Measurements from ENCODE around the gene CENPT. TPM values are rescaled to one million over a fixed set of nuclear protein-coding genes. Genes with fewer than 3 reads are reported as not detected.

CENPT gene
- total and polyA plus RNA-seq, 2 of the 13 experiments (the other 11 are each of a cell fraction or from before 2014, with no cell fraction given): 40.9 to 43.3 TPM

- no peak for TF ChIP-seq ZBED4 (CRISPR knock-in tag; IDR thresholded peaks at IDR 0.05; ENCODE audit: borderline replicate concordance)
- no peak for TF ChIP-seq PCBP1 (IDR thresholded peaks at IDR 0.05; ENCODE audit: borderline replicate concordance, low read depth, low read length)
- TF ChIP-seq ZNF879 (CRISPR knock-in tag; IDR thresholded peaks at IDR 0.05): 0 out of 2 replicates have a peak, but pooled peaks have one; percentile 43
- peak; percentile 53; the same call in 1 of the 2 replicates for TF ChIP-seq SAP130 (CRISPR knock-in tag; IDR thresholded peaks at IDR 0.05; ENCODE audit: low read depth)
- TF ChIP-seq KDM6A (CRISPR knock-in tag; IDR thresholded peaks at IDR 0.05; ENCODE audit: low read depth): peak; percentile 24; the same call in 1 of the 2 replicates
- no peak for TF ChIP-seq CREBL2 (CRISPR knock-in tag; IDR thresholded peaks at IDR 0.05; ENCODE audit: borderline replicate concordance)
- 0 out of 2 replicates have a peak, but pooled peaks have one; percentile 26 for TF ChIP-seq ARHGAP35 (CRISPR knock-in tag; IDR thresholded peaks at IDR 0.05; ENCODE audit: borderline replicate concordance)
- TF ChIP-seq ATF4 (CRISPR knock-in tag; IDR thresholded peaks at IDR 0.05): no peak
- peak; percentile 83; the same call in 1 of the 2 replicates for TF ChIP-seq ZNF44 (CRISPR knock-in tag; IDR thresholded peaks at IDR 0.05)
- 0 out of 2 replicates have a peak, but pooled peaks have one; percentile 26 for TF ChIP-seq CBX5 (CRISPR knock-in tag; IDR thresholded peaks at IDR 0.05; ENCODE audit: borderline replicate concordance)
- peak; percentile 57; the same call in 1 of the 2 replicates for TF ChIP-seq ZNF225 (CRISPR knock-in tag; IDR thresholded peaks at IDR 0.05)
- no peak for TF ChIP-seq TRIM24 (CRISPR knock-in tag; IDR thresholded peaks at IDR 0.05)
- peak; percentile 71; the same call in 1 of the 2 replicates for TF ChIP-seq ZBTB7A (CRISPR knock-in tag; IDR thresholded peaks at IDR 0.05)
- TF ChIP-seq GMEB2 (CRISPR knock-in tag; IDR thresholded peaks at IDR 0.05; ENCODE audit: low read depth): no peak
- 0 out of 2 replicates have a peak, but pooled peaks have one; percentile 26 for TF ChIP-seq ZBTB10 (CRISPR knock-in tag; IDR thresholded peaks at IDR 0.05; ENCODE audit: borderline replicate concordance)
- 0 out of 2 replicates have a peak, but pooled peaks have one; percentile 42 for TF ChIP-seq ATRX (CRISPR knock-in tag; IDR thresholded peaks at IDR 0.05; ENCODE audit: borderline replicate concordance)
- TF ChIP-seq ZNF589 (CRISPR knock-in tag; conservative IDR thresholded peaks at IDR 0.05): no peak; the same call in 1 of the 2 replicates
- TF ChIP-seq AGO2 (optimal IDR thresholded peaks at IDR 0.05; ENCODE audit: low read depth, low read length): peak; percentile 78
- 0 out of 2 replicates have a peak, but pooled peaks have one; percentile 68 for TF ChIP-seq NR1H2 (CRISPR knock-in tag; IDR thresholded peaks at IDR 0.05; ENCODE audit: borderline replicate concordance, low read depth)
These were observed at the start of gene CENPT (continued) for GRCh38 chr16:67847064-67847861.
